ENCODE measurements around the gene SLC35F3.
A peak's percentile ranks its signal among the peaks of the same experiment; 100 is the strongest.

The SLC35F3 gene

GRCh38 chr1:234327577-234328164 lies 423.2 kb downstream of the SLC35F3 start:
- no peak for DNase-seq

- DNase-seq = no peak
Measured at GRCh38 chr1:234330843-234331215, 426.4 kb downstream of the SLC35F3 start.

GRCh38 chr1:234331507-234331906 lies 427.0 kb downstream of the SLC35F3 start:
- DNase-seq = no peak

- DNase-seq = no peak
Measured at GRCh38 chr1:234336359-234336758, 431.9 kb downstream of the SLC35F3 start.

GRCh38 chr1:234337233-234337632 lies 432.8 kb downstream of the SLC35F3 start:
- DNase-seq = no peak

GRCh38 chr1:234340528-234340927 lies 436.1 kb downstream of the SLC35F3 start:
- DNase-seq = no peak

- no peak for DNase-seq
Measured at GRCh38 chr1:234342774-234343173, 438.3 kb downstream of the SLC35F3 start.

GRCh38 chr1:234345237-234345636 lies 440.8 kb downstream of the SLC35F3 start:
- DNase-seq = no peak

- no peak for DNase-seq
Measured at GRCh38 chr1:234348964-234349363, 444.5 kb downstream of the SLC35F3 start.

GRCh38 chr1:234355782-234356510 lies 451.5 kb downstream of the SLC35F3 start:
- no peak for DNase-seq

GRCh38 chr1:234356615-234357269 lies 452.3 kb downstream of the SLC35F3 start:
- peak; percentile 13 for DNase-seq

GRCh38 chr1:234357831-234358230 lies 453.4 kb downstream of the SLC35F3 start:
- no peak for DNase-seq

- no peak for DNase-seq
Measured at GRCh38 chr1:234361102-234361603, 456.7 kb downstream of the SLC35F3 start.

GRCh38 chr1:234362558-234362957 lies 458.1 kb downstream of the SLC35F3 start:
- no peak for DNase-seq

- peak; percentile 1 for DNase-seq
Measured at GRCh38 chr1:234368320-234369032, 464.0 kb downstream of the SLC35F3 start.

- no peak for DNase-seq
Measured at GRCh38 chr1:234369033-234369430, 464.6 kb downstream of the SLC35F3 start.

- DNase-seq = no peak
Measured at GRCh38 chr1:234369784-234370183, 465.3 kb downstream of the SLC35F3 start.

- no peak for DNase-seq
Measured at GRCh38 chr1:234371414-234371813, 466.9 kb downstream of the SLC35F3 start.

- no peak for DNase-seq
Measured at GRCh38 chr1:234372011-234372757, 467.7 kb downstream of the SLC35F3 start.

GRCh38 chr1:234373064-234373958 lies 468.8 kb downstream of the SLC35F3 start, which contains the start of gene COA6:
COA6 (plus strand) TSS chr1:234373456; CDS start chr1:234373467, 11 bp downstream.
- DNase-seq = peak; percentile 76

- DNase-seq = no peak
Measured at GRCh38 chr1:234373959-234374254, 469.4 kb downstream of the SLC35F3 start.
